Adrenal gland (tissue), 12 donors: ENCODE data around the gene GALNT6. TPM values are rescaled to one million over a fixed set of nuclear protein-coding genes. Genes with fewer than 3 reads are reported as not detected.

Experiments
- DNase-seq, 7 donors: peaks; one replicate each; pipeline ENCODE4 v3.0.0-alpha.2; 2019 to 2020
- H3K27ac ChIP-seq, 5 donors: fragments of 200-600 bp; sonication (generic) in 4 of 5; 1 replicate in 3 of 5; 2 replicates in 2 of 5; pipeline versions ENCODE4 v1.5.1 to v1.8.0; 2016 to 2020; ENCODE audit warnings: mild to moderate bottlenecking in 1 of 5
- H3K27me3 ChIP-seq: fragments of 200-600 bp; 2 replicates; pipeline ENCODE4 v1.8.0; 2021
- H3K36me3 ChIP-seq, 2 donors: fragments of 200-600 bp; replicated peaks in 1 of 2; 1 replicate in 1 of 2; 2 replicates in 1 of 2; pipeline versions ENCODE4 v1.5.1 to v1.8.0; 2018 to 2022
- H3K4me1 ChIP-seq, 2 donors: fragments of 200-600 bp; replicated peaks in 1 of 2; 1 replicate in 1 of 2; 2 replicates in 1 of 2; pipeline versions ENCODE4 v1.5.1 to v1.8.0; 2018 to 2021
- H3K4me3 ChIP-seq, 4 donors: fragments of 200-600 bp; sonication (generic) in 3 of 4; one replicate each; pipeline ENCODE4 v1.5.1; 2016 to 2018
- H3K9me3 ChIP-seq, 3 donors: fragments of 200-600 bp; sonication (generic) in 1 of 3; replicated peaks in 1 of 3; 1 replicate in 2 of 3; 2 replicates in 1 of 3; pipeline versions ENCODE4 v1.5.1 to v1.8.0; 2016 to 2021
- POLR2A ChIP-seq, 2 donors: fragments of 450-650 bp; IDR thresholded peaks; one replicate each; pipeline ENCODE4 v1.6.1; 2017; ENCODE audit warnings: antibody characterized with exemption in 2 of 2, mild to moderate bottlenecking in 2 of 2, moderate library complexity in 1 of 2
- WGBS, 4 donors: extraction: QIAGEN DNeasy Blood & Tissue Kit in 2 of 4; methylation state at CpG; one replicate each; pipeline versions ENCODE4 v1.1.5 to v1.1.7; 2013 to 2017; 5-methylcytosine and 5-hydroxymethylcytosine counted together
- intact Hi-C, 2 donors: fragments of 100-400 bp; cut with DNase I; formaldehyde crosslinking; loops; one replicate each; pipeline versions ENCODE4 v1.14.1 to v1.15.0; 2022 to 2023
- polyA plus RNA-seq, 3 donors: library from polyadenylated mRNA; stranded (reverse); fragments of 200-250 nt in 2 of 3; fragments of 350-450 nt in 1 of 3; fragmentation: Illumina TruSeq in 1 of 3; extraction: RNeasy Lipid Tissue Mini Kit (QIAGEN cat#74804) in 1 of 3; gene quantifications; one replicate each; pipeline ENCODE4 v1.2.3, GENCODE V29; 2013 to 2014
- total RNA-seq, 9 donors: library from RNA; depleted of rRNA in 4 of 9; stranded (reverse); fragments of >200 nt in 4 of 9; fragments of 120-200 nt in 1 of 9; fragmentation: NEBNext Ultra II Directional in 1 of 9; extraction: Animal tissue kit (Norgen Biotek cat#: 25700) in 1 of 9; gene quantifications; one replicate each; pipeline versions ENCODE4 v1.1.0 to v1.2.4, GENCODE V29; 2013 to 2023
- TF ChIP-seq, protein P1 (sequence below), 6 experiments: fragments of 450-650 bp in 4 of 6; fragments of 200-600 bp in 2 of 6; sonication (generic) in 1 of 6; IDR thresholded peaks; 1 replicate in 5 of 6; 2 replicates in 1 of 6; pipeline versions ENCODE4 v1.5.1 to v1.8.0; 2016 to 2021; ENCODE audit warnings: antibody characterized with exemption in 6 of 6, mild to moderate bottlenecking in 2 of 6, moderate library complexity in 1 of 6
- donor health status: healthy with polysubstance abuse.
- donor health status: Bipolar disorder and iron deficiency.
- donor health status: DM: yes; HTN: yes; CAD: no.
- donor health status: DM: no; HTN: no; CAD: no.
- donor health status: DM: no; HTN: no; CAD: no.
- donor health status: DM: yes; HTN: yes; CAD: no.

GALNT6 gene
- total and polyA plus RNA-seq, 12 donors, result 0.66 to 11.0 (median 5.1) TPM

DNA sequence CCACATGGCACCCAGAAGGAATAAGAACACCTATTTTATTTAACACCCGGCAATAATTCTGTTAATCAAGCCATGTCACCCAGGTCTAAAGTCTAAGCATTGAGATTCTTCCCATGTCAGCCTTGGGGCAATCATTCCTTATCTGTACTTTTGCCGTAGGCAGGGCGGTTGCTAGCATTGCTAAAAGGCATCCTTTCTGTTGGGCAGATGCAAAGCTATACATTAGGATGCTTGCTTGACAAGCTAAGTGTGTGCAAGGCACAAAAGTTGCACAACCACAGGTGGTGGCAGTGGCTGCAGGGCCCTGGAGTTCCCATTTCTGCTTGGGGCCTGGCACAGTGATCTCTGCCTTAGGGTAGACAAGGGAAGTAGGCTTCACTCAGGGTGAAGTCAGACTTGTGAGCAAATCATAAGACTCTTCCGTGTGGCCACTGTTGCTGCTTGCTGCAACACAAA lies 12.5 kb upstream of the GALNT6 start:
- no peaks in the 10 kb centered on the region for H3K27me3 ChIP-seq
- peak in 3 of 7 donors; percentile 28 to 63 (median 38) for DNase-seq
- no peak overlapping the region for H3K4me3 ChIP-seq
- no peaks in the 10 kb centered on the region for H3K9me3 ChIP-seq
- intact Hi-C loops, result no loop called here
- no peaks in the 10 kb centered on the region for H3K4me1 ChIP-seq
- 81 to 85% (median 84%) methylated on average over 4 of the region's 4 CpGs for WGBS, 4 donors
- no peaks in the 10 kb centered on the region for H3K36me3 ChIP-seq
- no peak overlapping the region for H3K27ac ChIP-seq
- TF ChIP-seq, protein P1, sequence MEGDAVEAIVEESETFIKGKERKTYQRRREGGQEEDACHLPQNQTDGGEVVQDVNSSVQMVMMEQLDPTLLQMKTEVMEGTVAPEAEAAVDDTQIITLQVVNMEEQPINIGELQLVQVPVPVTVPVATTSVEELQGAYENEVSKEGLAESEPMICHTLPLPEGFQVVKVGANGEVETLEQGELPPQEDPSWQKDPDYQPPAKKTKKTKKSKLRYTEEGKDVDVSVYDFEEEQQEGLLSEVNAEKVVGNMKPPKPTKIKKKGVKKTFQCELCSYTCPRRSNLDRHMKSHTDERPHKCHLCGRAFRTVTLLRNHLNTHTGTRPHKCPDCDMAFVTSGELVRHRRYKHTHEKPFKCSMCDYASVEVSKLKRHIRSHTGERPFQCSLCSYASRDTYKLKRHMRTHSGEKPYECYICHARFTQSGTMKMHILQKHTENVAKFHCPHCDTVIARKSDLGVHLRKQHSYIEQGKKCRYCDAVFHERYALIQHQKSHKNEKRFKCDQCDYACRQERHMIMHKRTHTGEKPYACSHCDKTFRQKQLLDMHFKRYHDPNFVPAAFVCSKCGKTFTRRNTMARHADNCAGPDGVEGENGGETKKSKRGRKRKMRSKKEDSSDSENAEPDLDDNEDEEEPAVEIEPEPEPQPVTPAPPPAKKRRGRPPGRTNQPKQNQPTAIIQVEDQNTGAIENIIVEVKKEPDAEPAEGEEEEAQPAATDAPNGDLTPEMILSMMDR (IDR thresholded peaks at IDR 0.05), result no peak
- TF ChIP-seq POLR2A (IDR thresholded peaks at IDR 0.05), result no peak

DNA sequence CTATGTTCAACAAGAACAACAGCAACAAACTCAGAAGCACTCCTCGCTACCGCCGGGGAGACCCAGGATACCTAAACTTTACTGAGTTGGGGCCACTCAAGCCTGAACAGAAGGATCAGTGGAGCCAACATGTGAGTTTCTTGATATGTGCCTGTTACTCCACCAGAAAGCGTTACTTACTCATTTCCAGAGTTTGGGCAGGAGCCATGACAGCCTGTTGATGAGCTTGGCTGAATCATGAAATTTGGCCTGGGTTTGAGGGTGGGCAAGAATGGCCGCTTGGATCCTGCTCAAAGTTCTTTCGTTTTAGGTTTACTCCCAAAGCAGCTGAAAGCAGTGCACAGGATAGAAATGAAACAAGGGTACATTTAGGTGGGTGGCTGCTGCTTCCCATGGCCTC lies 12.0 kb upstream of the GALNT6 start:
- Histone ChIP-seq H3K36me3 (no peaks in the 10 kb centered on the region), H3K4me3 (no peak overlapping the region), H3K4me1 (no peaks in the 10 kb centered on the region), H3K27me3 (no peaks in the 10 kb centered on the region), H3K9me3 (no peaks in the 10 kb centered on the region), H3K27ac (no peak overlapping the region)
- no peak for DNase-seq
- intact Hi-C loops, result no loop called here
- TF ChIP-seq POLR2A (IDR thresholded peaks at IDR 0.05), result no peak
- TF ChIP-seq, protein P1 (IDR thresholded peaks at IDR 0.05), result no peak
- WGBS, 4 donors, result 80 to 89% (median 87%) methylated on average over 6 of the region's 6 CpGs

DNA sequence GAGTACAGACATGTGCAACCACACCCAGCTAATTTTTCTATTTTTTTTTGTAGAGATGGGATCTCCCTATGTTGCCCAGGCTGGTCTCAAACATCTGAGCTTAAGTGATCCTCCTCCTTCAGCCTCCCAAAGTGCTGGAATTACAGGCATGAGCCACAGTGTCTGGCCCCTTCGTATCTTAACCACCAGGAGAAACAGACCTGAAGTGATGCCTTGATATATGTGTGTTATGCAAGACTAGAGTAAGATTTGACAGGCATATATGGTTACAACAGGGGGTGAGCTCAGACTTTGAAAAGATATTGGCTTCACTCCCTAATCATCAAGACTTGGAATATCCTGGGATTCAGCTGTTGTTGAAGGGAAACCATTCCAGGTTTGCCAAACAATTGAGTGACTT lies 10.7 kb upstream of the GALNT6 start:
- H3K4me1 ChIP-seq, result no peaks in the 10 kb centered on the region
- H3K4me3 ChIP-seq, result no peak overlapping the region
- H3K9me3 ChIP-seq, result no peaks in the 10 kb centered on the region
- TF ChIP-seq POLR2A (IDR thresholded peaks at IDR 0.05), result no peak
- TF ChIP-seq, protein P1 (IDR thresholded peaks at IDR 0.05), result no peak
- H3K27ac ChIP-seq, result no peak overlapping the region
- 0% methylated on average over 1 of the region's 1 CpG for WGBS, 4 donors
- DNase-seq, result no peak
- no peaks in the 10 kb centered on the region for H3K36me3 ChIP-seq
- no peaks in the 10 kb centered on the region for H3K27me3 ChIP-seq
- intact Hi-C loops, result no loop called here

DNA sequence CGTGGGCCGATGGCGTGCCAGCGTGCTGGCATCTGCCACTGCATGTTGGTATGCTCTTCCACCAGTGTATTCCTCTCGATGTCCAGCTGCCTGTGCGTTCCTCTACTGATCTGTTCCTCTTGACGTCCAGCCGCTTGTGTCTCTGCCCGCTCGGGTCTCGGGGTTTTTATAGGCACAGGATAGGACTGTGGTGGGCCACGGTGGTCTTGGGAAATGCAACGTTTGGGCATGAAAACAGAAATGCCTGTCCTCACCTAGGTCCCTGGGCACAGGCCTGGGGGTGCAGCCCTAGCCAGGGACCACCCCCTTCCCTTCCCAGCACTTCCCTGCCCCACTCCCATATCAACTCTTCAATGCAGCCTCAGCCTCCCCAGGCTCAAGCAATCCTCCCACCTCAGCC lies 10.3 kb upstream of the GALNT6 start:
- Histone ChIP-seq H3K36me3 (no peaks in the 10 kb centered on the region), H3K9me3 (no peaks in the 10 kb centered on the region), H3K4me1 (no peaks in the 10 kb centered on the region), H3K27me3 (no peaks in the 10 kb centered on the region), H3K4me3 (no peak overlapping the region), H3K27ac (no peak overlapping the region)
- DNase-seq, result no peak
- WGBS, 4 donors, result 86 to 94% (median 89%) methylated on average over 11 to 13 of the region's 13 CpGs
- intact Hi-C loops, result no loop called here
- TF ChIP-seq, protein P1 (IDR thresholded peaks at IDR 0.05), result no peak
- no peak for TF ChIP-seq POLR2A (IDR thresholded peaks at IDR 0.05)
